ENCODE measurements around the gene GLIPR1.
"Not testable (repeated sequence)": the region's sequence is repeated elsewhere in the genome, so short reads cannot be mapped to it uniquely, and the experiment has no call there.

GLIPR1 gene

DNA sequence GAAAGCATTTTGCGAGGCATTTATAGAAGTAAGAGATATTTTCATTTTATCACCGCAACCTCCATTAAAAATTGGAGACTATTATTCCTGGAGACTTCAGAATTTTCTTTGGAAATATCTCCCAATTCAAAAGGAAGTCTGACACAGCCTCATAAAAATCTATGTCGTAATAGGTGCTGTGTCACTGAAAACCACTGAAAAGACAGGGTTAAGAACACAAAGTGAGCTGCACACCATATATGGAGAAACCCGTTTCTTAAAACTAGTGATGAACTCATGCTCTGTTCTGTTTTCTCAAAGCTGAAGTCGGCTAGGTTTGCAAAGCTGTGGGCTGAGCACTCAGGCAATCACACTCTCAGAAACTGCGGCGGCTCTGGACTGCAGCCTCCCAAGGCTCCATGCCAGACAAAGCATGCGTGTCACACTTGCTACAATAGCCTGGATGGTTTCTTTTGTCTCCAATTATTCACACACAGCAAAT is at the start of gene GLIPR1:
Gene GLIPR1 (plus strand): TSS at position 287 of the 481 bp plus-strand sequence. CDS start 126 bp downstream, at position 413.
- peak; percentile 50 for DNase-seq (ENCODE audit: low read depth, low spot score)

DNA sequence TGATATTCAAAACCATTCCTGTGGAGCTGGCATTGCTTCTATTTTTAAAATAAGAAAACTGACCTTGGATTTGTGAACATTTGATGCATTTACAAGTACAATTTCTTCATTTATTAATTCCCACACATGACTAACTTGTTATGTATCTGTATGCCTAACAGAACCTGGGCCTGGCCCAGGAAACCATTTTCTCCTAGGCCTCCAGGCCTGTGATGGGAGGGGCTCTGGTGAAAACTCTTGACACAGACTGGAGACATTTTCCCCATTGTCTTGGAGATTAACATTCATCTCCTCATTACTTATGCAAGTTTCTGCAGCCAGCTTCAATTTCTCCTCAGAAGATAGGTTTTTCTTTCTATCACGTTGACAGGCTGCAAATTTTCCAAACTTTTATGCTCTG is 47.6 kb upstream of the GLIPR1 start:
- no peak for DNase-seq (ENCODE audit: low read depth, low spot score)

- no peak for DNase-seq (ENCODE audit: low read depth, low spot score)
These were observed 43.0 kb upstream of the GLIPR1 start for GRCh38 chr12:75437564-75437963.

DNA sequence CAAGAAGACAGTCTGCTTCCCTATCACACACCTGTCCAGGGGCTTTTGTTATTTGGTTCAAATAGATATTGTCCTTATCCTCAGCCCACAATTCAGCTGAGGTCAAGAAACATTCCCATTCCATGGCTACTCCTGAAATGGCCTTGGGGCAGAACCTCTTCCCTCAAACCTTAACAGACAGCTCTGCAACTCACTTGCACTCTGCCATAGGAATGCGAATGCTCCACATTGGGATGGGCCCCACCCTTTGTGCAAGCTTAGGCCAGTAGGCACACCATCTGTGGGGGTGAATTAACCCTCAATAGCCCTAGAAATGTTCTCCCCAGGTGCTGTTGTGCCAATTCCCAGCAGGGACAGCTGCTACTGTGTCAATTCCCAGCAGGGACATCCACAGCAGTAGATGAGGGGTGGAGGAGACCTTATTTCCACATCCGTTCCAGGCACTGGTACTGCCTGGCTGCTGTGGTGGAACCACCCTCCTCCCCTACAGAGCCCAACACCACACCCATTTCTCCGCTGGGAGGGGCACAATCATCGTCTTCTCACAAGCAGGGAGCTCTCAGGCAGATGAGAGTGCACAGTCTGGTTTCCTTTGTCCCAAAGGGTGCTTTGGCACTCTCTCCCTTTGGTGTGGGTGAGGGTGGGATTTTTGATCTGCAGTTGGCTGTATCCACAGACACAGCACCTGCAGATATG is 42.3 kb upstream of the GLIPR1 start:
- DNase-seq (ENCODE audit: low read depth, low spot score): no peak

GRCh38 chr12:75439048-75439447 is 41.5 kb upstream of the GLIPR1 start:
- no peak for DNase-seq (ENCODE audit: low read depth, low spot score)

GRCh38 chr12:75439930-75440329 is 40.6 kb upstream of the GLIPR1 start:
- DNase-seq (ENCODE audit: low read depth, low spot score): no peak

DNA sequence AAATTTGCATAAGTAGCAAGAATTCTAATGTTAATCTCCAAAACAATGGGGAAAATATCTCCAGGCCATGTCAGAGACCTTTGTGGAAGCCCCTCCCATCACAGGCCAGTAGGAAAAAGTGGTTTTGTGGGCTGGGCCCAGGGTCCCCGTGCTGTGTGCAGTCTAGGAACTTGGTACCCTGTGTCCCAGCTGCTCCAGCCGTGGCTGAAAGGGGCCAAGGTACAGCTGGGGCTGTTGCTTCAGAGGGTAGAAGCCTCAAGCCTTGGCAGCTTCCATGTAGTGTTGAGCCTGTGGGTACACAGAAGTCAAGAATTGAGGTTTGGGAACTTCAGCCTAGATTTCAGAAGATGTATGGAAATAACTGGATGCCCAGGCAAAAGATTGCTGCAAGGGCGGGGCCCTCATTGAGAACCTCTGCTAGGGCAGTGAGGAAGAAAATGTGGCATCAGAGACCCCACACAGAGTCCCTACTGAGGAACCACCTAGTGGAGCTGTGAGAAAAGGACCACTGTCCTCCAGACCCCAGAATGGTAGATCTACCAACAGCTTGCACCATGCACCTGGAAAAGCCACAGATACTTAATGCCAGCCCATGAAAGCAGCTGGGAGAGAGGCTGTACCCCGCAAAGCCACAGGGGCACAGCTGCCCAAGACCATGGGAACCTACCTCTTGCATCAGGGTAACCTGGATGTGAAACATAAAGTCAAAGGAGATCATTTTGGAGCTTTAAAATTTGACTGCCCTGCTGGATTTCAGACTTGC is 38.7 kb upstream of the GLIPR1 start:
- not testable (repeated sequence) for DNase-seq (ENCODE audit: low read depth, low spot score)

- not testable (repeated sequence) for DNase-seq (ENCODE audit: low read depth, low spot score)
These were observed 38.1 kb upstream of the GLIPR1 start for GRCh38 chr12:75442454-75442853.

DNA sequence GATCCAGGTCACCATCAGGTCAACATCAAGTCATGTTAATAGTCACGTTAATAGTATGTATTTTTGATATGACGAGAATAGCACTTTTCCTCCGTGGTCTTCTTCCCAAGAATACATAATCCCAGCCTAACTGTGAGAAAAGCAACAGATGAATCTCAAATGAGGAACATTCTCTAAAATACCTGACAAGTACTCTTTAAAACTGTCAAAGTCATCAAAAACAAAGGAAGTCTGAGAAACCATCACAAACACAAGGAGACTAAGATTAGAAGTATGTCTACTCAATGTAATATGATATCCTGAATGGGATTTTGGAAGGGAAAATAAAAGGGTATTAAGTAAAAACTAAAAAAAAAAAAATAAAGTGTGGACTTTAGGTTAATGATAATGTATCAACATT is 36.8 kb upstream of the GLIPR1 start:
- DNase-seq (ENCODE audit: low read depth, low spot score): no peak

GRCh38 chr12:75444429-75445136 is 36.0 kb upstream of the GLIPR1 start:
- no peak for DNase-seq (ENCODE audit: low read depth, low spot score)

- DNase-seq (ENCODE audit: low read depth, low spot score): not testable (repeated sequence)
These were observed 35.4 kb upstream of the GLIPR1 start for GRCh38 chr12:75445137-75445507.

- no peak for DNase-seq (ENCODE audit: low read depth, low spot score)
These were observed 33.7 kb upstream of the GLIPR1 start for GRCh38 chr12:75446857-75447256.

- no peak for DNase-seq (ENCODE audit: low read depth, low spot score)
These were observed 32.7 kb upstream of the GLIPR1 start for GRCh38 chr12:75447691-75448393.

- no peak for DNase-seq (ENCODE audit: low read depth, low spot score)
These were observed 27.8 kb upstream of the GLIPR1 start for GRCh38 chr12:75452675-75453330.

- no peak for DNase-seq (ENCODE audit: low read depth, low spot score)
These were observed 24.7 kb upstream of the GLIPR1 start for GRCh38 chr12:75455839-75456238.

DNA sequence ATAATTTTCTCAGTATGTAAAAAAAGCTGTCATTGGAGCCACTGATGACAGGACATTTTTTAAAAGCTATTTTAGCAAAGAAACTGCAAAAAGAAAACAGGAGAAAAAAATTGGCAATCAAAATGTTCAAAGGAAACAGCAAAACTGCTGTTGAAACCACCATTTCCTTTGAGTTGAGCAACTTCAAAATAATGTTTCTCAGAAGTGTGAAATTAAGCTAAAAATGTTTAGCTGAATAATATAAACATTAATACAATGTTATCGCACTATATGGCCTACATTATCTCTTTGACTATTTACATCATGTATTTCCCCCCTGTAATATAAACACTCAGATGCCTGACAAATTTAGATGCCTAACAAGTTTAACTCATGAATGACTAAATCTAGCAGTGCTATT is 23.4 kb upstream of the GLIPR1 start:
- no peak for DNase-seq (ENCODE audit: low read depth, low spot score)

- DNase-seq (ENCODE audit: low read depth, low spot score): not testable (repeated sequence)
These were observed 22.7 kb upstream of the GLIPR1 start for GRCh38 chr12:75457866-75458265.

DNA sequence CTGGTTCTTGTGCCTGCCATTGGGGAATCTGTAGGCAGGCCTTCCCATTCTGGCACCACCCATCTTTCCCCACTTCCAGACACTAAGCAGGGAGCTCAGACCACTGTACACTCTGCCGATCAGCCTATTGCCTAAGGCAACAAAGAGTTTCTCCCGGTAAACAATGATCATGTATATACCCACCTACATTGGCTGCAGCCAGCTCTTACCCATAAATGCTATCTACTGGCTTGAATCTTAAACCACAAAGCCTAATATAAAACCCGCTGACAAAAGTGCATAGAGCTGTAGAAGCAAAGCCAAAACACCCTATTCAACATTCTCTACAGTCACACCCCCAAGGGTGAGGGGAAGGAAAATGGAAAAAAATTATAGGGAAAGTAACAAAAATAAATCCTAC is 20.8 kb upstream of the GLIPR1 start:
- DNase-seq (ENCODE audit: low read depth, low spot score): no peak

- no peak for DNase-seq (ENCODE audit: low read depth, low spot score)
These were observed 20.4 kb upstream of the GLIPR1 start for GRCh38 chr12:75460204-75460603.

- DNase-seq (ENCODE audit: low read depth, low spot score): no peak
These were observed 8.4 kb upstream of the GLIPR1 start for GRCh38 chr12:75471902-75472890.

Data from activated CD4-positive, CD25-positive, alpha-beta regulatory T cell treated with anti-CD3 and anti-CD28 coated beads, Interleukin-2, amount 50 U/mL, for 16 hours (primary cell).